Activated gamma-delta T cell (primary cell): Measurements from ENCODE around the gene GNPNAT1.
"Not testable (repeated sequence)": the region's sequence is repeated elsewhere in the genome, so short reads cannot be mapped to it uniquely, and the experiment has no call there.

Experiments used
- DNase-seq: peaks from one replicate; lab custom pipeline; 2025; lab: John Stamatoyannopoulos, UW

Gene GNPNAT1

GRCh38 chr14:52729585-52729924 lies 61.9 kb downstream of the GNPNAT1 start:
- DNase-seq: no peak

- not testable (repeated sequence) for DNase-seq
These were observed 62.4 kb downstream of the GNPNAT1 start for GRCh38 chr14:52729035-52729434.

- not testable (repeated sequence) for DNase-seq
These were observed 63.9 kb downstream of the GNPNAT1 start for GRCh38 chr14:52727509-52727908.
